Retinal pigment epithelial cell (primary cell): ENCODE data around the gene RBMS1.

Experiments used
- DNase-seq: peaks from one replicate; pipeline ENCODE4 v3.0.0-alpha.2; 2010; ENCODE audit warnings: low read depth
- H3K4me3 ChIP-seq: 2 replicates; pipeline ENCODE4 v1.5.1; 2011; ENCODE audit warnings: mild to moderate bottlenecking, low read length, control low read depth, moderate library complexity
- CTCF ChIP-seq: conservative IDR thresholded peaks from 2 replicates; pipeline ENCODE4 v1.5.1; 2011; ENCODE audit warnings: low read depth, low read length, control low read depth, inconsistent platforms

The RBMS1 gene

GRCh38 chr2:160222546-160223283 lies 270.9 kb downstream of the RBMS1 start:
- DNase-seq = no peak
- no peak overlapping the region for H3K4me3 ChIP-seq
- TF ChIP-seq CTCF = no peak
